GM12865 (cell line): ENCODE results near the gene EGFLAM.

Experiments
- DNase-seq: peaks from one replicate; pipeline ENCODE4 v3.0.0; 2010; ENCODE audit warnings: low read depth
- H3K4me3 ChIP-seq: 2 replicates; pipeline ENCODE4 v1.5.1; 2011; ENCODE audit warnings: mild to moderate bottlenecking, low read depth, low read length, control low read depth
- TF ChIP-seq, protein P1 (sequence below): IDR thresholded peaks from 2 replicates; pipeline ENCODE4 v1.5.1; 2011; ENCODE audit warnings: low read length, control low read depth, low read depth, inconsistent platforms; ENCODE audit not compliant: insufficient read depth; ENCODE audit errors: missing control alignments

EGFLAM gene

DNA sequence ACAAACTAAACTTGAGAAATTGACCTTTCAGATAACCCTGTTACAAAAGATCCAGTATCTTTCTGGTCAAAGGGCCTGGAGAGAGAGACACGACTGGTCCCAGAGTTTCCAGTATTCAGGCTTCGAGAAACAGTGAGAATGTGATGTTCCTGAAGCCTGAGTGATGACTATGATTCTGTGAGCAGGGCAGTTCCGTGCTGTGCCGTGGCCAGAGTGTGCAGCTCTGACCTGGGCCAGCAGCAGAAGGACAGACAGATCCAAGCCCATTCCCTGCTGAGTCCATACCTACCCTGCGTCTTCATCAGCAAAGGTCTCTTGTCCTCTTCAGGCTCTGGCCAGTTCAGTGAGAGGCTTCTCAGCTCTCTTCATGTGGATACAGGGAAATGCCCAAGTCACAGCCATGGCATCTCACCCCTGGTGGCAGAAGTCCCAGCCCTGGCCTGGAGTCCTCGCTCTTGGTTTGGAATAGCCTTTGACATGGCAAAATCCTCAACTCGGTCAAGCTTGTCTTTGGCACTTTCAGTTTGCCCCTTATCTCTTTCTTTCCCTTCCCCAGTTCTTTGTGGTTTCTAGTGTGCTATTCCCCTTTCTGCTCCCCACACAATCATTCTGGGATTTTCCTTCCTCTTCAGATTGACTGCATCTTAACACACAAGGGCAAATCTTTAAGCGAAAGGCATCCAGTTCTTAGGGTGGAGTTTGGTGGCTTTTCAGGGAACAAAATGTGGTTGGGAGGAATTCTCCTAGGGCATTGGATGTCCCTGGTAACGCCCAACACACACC, 190.4 kb downstream of the EGFLAM start:
- TF ChIP-seq, protein P1, sequence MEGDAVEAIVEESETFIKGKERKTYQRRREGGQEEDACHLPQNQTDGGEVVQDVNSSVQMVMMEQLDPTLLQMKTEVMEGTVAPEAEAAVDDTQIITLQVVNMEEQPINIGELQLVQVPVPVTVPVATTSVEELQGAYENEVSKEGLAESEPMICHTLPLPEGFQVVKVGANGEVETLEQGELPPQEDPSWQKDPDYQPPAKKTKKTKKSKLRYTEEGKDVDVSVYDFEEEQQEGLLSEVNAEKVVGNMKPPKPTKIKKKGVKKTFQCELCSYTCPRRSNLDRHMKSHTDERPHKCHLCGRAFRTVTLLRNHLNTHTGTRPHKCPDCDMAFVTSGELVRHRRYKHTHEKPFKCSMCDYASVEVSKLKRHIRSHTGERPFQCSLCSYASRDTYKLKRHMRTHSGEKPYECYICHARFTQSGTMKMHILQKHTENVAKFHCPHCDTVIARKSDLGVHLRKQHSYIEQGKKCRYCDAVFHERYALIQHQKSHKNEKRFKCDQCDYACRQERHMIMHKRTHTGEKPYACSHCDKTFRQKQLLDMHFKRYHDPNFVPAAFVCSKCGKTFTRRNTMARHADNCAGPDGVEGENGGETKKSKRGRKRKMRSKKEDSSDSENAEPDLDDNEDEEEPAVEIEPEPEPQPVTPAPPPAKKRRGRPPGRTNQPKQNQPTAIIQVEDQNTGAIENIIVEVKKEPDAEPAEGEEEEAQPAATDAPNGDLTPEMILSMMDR: no peak
- DNase-seq: no peak
- H3K4me3 ChIP-seq: no peak overlapping the region

DNA sequence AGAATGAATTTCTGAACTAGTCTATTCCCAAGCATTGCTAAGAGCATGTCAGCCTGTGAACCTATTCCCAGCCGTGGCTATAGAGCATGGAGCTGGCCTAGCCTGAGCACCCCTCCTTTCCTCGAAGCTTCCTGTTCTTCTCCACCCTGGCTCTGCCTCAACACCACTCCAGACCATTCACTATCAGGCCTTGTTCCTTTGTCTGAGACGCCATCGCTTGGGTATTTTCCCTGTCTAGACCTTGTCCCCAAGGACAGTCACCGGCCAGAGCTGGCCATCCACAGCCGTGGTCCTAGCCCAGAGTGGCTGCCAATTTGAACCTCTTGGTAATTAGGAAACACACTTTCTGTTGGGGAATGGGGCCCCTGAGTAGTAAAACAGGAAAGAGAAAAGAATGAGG, 192.3 kb downstream of the EGFLAM start:
- TF ChIP-seq, protein P1: no peak
- no peak overlapping the region for H3K4me3 ChIP-seq
- no peak for DNase-seq

DNA sequence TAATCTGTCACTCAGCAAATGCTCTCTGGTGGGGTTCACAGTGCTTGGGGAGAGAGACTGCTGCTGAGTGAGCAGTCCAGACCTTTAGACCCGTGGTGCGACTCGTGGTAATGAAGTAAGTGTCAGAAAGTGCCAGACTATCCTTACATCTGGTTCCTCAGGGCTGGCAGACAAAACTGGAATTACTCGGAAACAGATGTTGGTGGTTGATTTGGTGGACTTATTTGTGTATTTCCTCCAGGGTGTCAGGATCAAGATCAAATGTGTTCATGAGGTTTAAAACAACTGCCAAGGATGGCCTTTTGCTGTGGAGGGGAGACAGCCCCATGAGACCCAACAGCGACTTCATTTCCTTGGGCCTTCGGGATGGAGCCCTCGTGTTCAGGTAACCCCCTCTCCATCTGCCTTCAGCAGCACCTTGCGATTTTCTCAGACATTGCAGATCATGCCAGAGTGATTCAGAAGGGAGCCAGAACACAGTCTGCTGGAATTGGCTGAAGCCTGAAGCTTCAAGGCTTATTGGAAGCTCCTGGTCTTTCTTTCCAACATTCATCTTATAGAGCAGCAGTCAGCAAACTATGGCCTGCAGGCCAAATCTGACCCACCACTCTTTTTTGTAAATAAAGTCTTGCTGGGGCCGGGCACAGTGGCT, 192.8 kb downstream of the EGFLAM start:
- TF ChIP-seq, protein P1: no peak
- no peak overlapping the region for H3K4me3 ChIP-seq
- no peak for DNase-seq

DNA sequence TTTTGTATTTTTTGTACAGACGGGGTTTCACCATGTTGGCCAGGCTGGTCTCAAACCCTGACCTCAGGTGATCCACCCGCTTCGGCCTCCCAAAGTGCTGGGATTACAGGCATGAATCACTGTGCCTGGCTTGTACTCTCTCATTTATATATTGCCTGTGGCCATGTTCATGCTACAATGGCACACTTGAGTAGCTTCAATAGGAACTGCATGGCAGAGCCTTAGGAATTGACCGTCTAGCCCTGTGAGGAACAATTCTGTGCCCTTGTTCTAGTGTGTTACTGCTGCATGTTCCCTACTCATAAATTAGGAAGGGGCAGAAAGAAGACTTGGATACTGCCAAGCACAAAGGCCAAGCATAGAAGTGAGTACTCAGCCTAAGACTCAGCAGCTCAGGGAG, 193.8 kb downstream of the EGFLAM start:
- no peak overlapping the region for H3K4me3 ChIP-seq
- TF ChIP-seq, protein P1: no peak
- no peak for DNase-seq

DNA sequence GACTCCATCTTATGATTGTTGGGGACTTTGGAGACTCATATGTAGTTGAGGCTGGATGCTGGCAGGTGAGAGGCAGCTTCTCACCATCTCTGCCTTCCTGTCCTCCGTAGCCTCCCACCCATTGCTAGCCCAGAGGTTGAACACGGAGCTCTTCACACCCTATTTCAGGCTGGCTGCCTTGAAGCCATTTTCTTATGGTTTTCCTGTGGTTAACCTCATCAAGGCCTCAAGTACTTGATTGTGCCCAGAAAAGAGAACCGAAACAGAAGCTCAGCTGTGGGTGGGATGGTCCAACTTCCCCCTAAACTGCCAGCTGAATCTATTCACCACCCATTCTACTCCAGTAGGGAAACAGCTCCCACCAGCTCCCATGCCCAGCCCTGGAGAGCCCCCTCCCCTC, 195.1 kb downstream of the EGFLAM start:
- DNase-seq: peak; percentile 92
- TF ChIP-seq, protein P1: no peak
- H3K4me3 ChIP-seq: no peak overlapping the region

DNA sequence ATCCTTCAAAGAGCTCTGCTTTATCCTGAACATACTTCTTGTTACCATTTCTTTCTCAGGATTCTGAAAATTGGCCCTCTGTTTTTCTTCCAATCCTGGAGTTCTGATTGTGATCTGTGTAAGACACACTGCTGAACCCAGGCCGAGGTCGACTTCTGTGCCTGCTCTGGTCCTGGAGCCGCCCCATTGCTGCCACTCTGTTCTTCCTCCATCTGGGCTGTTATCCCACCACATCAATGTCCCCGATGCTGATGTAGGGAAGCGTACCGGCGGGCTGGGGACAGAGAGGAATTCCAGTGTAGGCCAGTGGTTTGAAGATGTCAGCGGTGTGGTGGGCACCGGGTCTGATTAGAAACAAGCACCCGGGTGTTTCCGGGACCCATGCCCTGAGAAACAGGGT, 195.6 kb downstream of the EGFLAM start:
- TF ChIP-seq, protein P1: no peak

More for the DNA sequence above, 195.6 kb downstream of the EGFLAM start:
- no peak overlapping the region for H3K4me3 ChIP-seq
- no peak for DNase-seq
